Measurements from ENCODE around the gene PARD3. TPM values are rescaled to one million over a fixed set of nuclear protein-coding genes. Genes with fewer than 3 reads are reported as not detected.

The PARD3 gene
- total and polyA plus RNA-seq, 10 of the 15 experiments (the other 5 are each of a cell fraction or from before 2014, with no cell fraction given): 2.6 to 43.1 (median 13.9) TPM

DNA sequence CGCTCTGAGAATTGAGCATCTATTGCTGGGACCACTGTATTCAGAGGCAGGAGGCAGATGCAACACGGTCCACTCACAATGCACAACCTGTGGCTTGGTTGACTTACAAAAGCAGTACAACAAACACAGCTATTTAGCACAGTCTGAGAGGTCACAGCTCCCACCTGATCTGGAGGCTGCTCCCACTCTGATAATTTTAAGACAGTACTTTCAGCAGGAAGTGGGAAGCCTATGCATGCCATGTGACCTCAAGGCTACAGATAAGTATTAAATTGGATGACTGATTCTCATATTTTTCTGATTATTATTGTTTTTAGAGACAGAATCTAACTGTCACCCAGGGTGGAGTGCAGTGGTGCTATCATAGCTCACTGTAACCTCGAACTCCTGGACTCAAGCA lies 659.3 kb downstream of the PARD3 start (continued):
- no peak for TF ChIP-seq SUZ12 (IDR thresholded peaks at IDR 0.05; ENCODE audit: unreplicated experiment)
- TF ChIP-seq SRF (IDR thresholded peaks at IDR 0.05; ENCODE audit: low read depth in 2 of 2, low read length in 2 of 2): no peak

DNA sequence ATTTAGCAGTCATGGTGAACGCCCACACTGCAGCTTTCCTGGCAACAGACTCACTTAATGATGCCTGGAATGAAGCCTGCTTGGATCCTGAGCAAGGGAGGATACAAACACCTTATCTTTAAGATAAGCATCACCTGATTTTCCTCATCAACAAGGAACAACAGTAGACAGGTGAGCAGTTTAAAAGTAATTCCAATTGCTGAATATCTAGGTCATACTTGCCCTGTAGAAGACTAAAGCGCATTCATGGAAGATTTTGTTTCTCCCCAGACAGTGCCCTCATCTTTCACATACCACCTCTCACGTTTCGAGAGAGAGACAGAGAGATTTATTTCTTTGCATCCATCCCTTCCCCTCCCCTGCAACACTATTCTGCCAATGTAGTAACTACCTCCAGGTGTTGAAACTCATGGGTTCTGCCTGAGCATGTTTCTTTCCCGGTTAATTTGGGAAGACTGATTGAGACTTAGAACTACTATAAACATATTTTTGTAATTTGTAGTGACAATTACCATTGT lies 660.7 kb downstream of the PARD3 start:
- ChIA-PET CTCF (no interaction called here), POLR2A (no interaction called here), RAD21 (ENCODE audit: unreplicated experiment) (no interaction called here), SMC1A (ENCODE audit: uncharacterized antibody, unreplicated experiment) (no interaction called here)
- in situ Hi-C loops (cut with MboI): no loop called here
- Histone ChIP-seq H3K79me2 (ENCODE audit: control insufficient read depth, insufficient read depth, low read length) (no peaks in the 10 kb centered on the region), H4K20me1 (ENCODE audit: control insufficient read depth, insufficient read depth) (no peaks in the 10 kb centered on the region), H3K9me3 (replicated peaks; ENCODE audit: control insufficient read depth, insufficient read depth, low read length) (no peaks in the 10 kb centered on the region), H3K27me3 (replicated peaks in 1 of 2; ENCODE audit: control insufficient read depth in 2 of 2, insufficient read depth in 2 of 2, low read length in 1 of 2) (no peaks in the 10 kb centered on the region), H3K4me3 (no peak overlapping the region), H3K4me2 (ENCODE audit: control insufficient read depth, insufficient read depth) (no peak overlapping the region), H3K36me3 (ENCODE audit: control insufficient read depth in 2 of 2, insufficient read depth in 2 of 2, low read length in 1 of 2) (no peaks in the 10 kb centered on the region), H3K9ac (ENCODE audit: control insufficient read depth, insufficient read depth, low read length) (no peak overlapping the region), H2AFZ (ENCODE audit: control insufficient read depth, low read depth, low read length) (no peak overlapping the region), H3K27ac (ENCODE audit: control insufficient read depth, insufficient read depth) (no peak overlapping the region), H3K4me1 (ENCODE audit: control insufficient read depth, insufficient read depth, low read length) (no peaks in the 10 kb centered on the region)
- ATAC-seq (no peak), DNase-seq (ENCODE audit: low read depth, low spot score) (no peak), FAIRE-seq (no peak)
- BruUV-seq (replicated peaks): no TSS peak
- intact Hi-C loops (cut with micrococcal nuclease; ENCODE audit: unreplicated experiment): loop anchor here (5.0 to 10.0 kb wide), 2 partner anchors 48 to 230 kb away; no protein-coding TSS in a partner anchor
- TF ChIP-seq, protein P1, sequence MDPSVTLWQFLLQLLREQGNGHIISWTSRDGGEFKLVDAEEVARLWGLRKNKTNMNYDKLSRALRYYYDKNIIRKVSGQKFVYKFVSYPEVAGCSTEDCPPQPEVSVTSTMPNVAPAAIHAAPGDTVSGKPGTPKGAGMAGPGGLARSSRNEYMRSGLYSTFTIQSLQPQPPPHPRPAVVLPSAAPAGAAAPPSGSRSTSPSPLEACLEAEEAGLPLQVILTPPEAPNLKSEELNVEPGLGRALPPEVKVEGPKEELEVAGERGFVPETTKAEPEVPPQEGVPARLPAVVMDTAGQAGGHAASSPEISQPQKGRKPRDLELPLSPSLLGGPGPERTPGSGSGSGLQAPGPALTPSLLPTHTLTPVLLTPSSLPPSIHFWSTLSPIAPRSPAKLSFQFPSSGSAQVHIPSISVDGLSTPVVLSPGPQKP (IDR thresholded peaks at IDR 0.05; ENCODE audit: low read depth, low read length): no peak
- TF ChIP-seq ASH2L (IDR thresholded peaks at IDR 0.05; ENCODE audit: borderline replicate concordance, low read depth): no peak
- TF ChIP-seq, protein P2, sequence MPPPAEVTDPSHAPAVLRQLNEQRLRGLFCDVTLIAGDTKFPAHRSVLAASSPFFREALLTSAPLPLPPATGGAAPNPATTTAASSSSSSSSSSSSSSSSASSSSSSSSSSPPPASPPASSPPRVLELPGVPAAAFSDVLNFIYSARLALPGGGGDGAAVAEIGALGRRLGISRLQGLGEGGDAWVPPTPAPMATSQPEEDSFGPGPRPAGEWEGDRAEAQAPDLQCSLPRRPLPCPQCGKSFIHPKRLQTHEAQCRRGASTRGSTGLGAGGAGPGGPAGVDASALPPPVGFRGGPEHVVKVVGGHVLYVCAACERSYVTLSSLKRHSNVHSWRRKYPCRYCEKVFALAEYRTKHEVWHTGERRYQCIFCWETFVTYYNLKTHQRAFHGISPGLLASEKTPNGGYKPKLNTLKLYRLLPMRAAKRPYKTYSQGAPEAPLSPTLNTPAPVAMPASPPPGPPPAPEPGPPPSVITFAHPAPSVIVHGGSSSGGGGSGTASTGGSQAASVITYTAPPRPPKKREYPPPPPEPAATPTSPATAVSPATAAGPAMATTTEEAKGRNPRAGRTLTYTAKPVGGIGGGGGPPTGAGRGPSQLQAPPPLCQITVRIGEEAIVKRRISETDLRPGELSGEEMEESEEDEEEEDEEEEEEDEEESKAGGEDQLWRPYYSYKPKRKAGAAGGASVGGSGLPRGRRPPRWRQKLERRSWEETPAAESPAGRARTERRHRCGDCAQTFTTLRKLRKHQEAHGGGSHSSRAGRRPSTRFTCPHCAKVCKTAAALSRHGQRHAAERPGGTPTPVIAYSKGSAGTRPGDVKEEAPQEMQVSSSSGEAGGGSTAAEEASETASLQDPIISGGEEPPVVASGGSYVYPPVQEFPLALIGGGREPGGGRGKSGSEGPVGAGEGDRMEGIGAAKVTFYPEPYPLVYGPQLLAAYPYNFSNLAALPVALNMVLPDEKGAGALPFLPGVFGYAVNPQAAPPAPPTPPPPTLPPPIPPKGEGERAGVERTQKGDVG (CRISPR knock-in tag; IDR thresholded peaks at IDR 0.05): no peak
- 34% methylated on average over 5 of the region's 5 CpGs for WGBS (ENCODE audit: insufficient coverage, insufficient replicate concordance, low lambda C conversion rate, missing lambda C conversion rate)

Data from GM12878 (cell line).